SK-N-SH (cell line): ENCODE data around the gene ANKS6. TPM values are rescaled to one million over a fixed set of nuclear protein-coding genes. Genes with fewer than 3 reads are reported as not detected.

Source experiments
- CTCF ChIA-PET: fragments of 300-600, 350-600 bp; formaldehyde crosslinking; extraction: SDS; loops from one replicate; lab custom pipeline; 2021; lab: Yijun Ruan, JAX
- POLR2A ChIA-PET: fragments of 350-600 bp; sonication (Branson Sonifier 250); formaldehyde crosslinking; extraction: SDS; loops from one replicate; lab custom pipeline; 2020; ENCODE audit warnings: antibody characterized with exemption, inconsistent platforms; lab: Yijun Ruan, JAX
- DNase-seq: peaks from one replicate; pipeline ENCODE4 v3.0.0; 2012
- H2AFZ ChIP-seq: fragments of 200-600 bp; sonication (generic); 2 replicates; pipeline ENCODE4 v1.8.1; 2016; ENCODE audit warnings: antibody characterized with exemption, mild to moderate bottlenecking, low read depth
- H3F3A ChIP-seq: fragments of 200-600 bp; sonication (generic); replicated peaks from 2 replicates; pipeline ENCODE3; 2016; ENCODE audit warnings: antibody characterized with exemption, mild to moderate bottlenecking; ENCODE audit not compliant: insufficient read depth
- H3K27ac ChIP-seq, 2 experiments: fragments of 200-500 bp in 1 of 2; fragments of 200-600 bp in 1 of 2; sonication (Bioruptor generic) in 1 of 2; sonication (generic), shearing (Covaris generic) in 1 of 2; 2 replicates each; pipeline versions ENCODE4 v1.5.1 to v1.6.1; 2014 to 2016; ENCODE audit warnings: low read depth in 2 of 2, inconsistent platforms in 1 of 2, low read length in 1 of 2, mild to moderate bottlenecking in 1 of 2, mixed read lengths in 1 of 2
- H3K27me3 ChIP-seq: fragments of 200-600 bp; sonication (generic), shearing (Covaris generic); 2 replicates; pipeline ENCODE4 v1.6.1; 2016; ENCODE audit warnings: mixed run types; ENCODE audit not compliant: insufficient read depth
- H3K36me3 ChIP-seq, 2 experiments: fragments of 200-500 bp in 1 of 2; fragments of 200-600 bp in 1 of 2; sonication (Bioruptor generic) in 1 of 2; sonication (generic) in 1 of 2; replicated peaks in 1 of 2; 2 replicates each; pipeline versions ENCODE3 to v1.5.1; 2014 to 2016; ENCODE audit warnings: low read length in 1 of 2, mild to moderate bottlenecking in 1 of 2; ENCODE audit not compliant: insufficient read depth in 2 of 2, control insufficient read depth in 1 of 2
- H3K4me1 ChIP-seq, 2 experiments: fragments of 200-500 bp in 1 of 2; fragments of 200-600 bp in 1 of 2; sonication (Bioruptor generic) in 1 of 2; sonication (generic), shearing (Covaris generic) in 1 of 2; 2 replicates each; pipeline versions ENCODE4 v1.5.1 to v1.6.1; 2014 to 2016; ENCODE audit warnings: low read depth in 1 of 2, low read length in 1 of 2, mixed run types in 1 of 2; ENCODE audit not compliant: insufficient read depth in 2 of 2, control insufficient read depth in 1 of 2
- H3K4me2 ChIP-seq: fragments of 200-600 bp; sonication (generic), shearing (Covaris generic); 2 replicates; pipeline ENCODE4 v1.6.1; 2017; ENCODE audit warnings: mixed run types
- H3K4me3 ChIP-seq, 2 experiments: fragments of 200-500 bp in 1 of 2; fragments of 200-600 bp in 1 of 2; sonication (Bioruptor generic) in 1 of 2; sonication (generic), shearing (Covaris generic) in 1 of 2; 2 replicates each; pipeline versions ENCODE4 v1.5.1 to v1.8.1; 2014 to 2016; ENCODE audit warnings: low read depth in 2 of 2, inconsistent platforms in 1 of 2, low read length in 1 of 2, mild to moderate bottlenecking in 1 of 2, mixed read lengths in 1 of 2, moderate library complexity in 1 of 2
- H3K79me2 ChIP-seq: fragments of 200-600 bp; sonication (generic); 2 replicates; pipeline ENCODE4 v1.8.1; 2017; ENCODE audit warnings: mild to moderate bottlenecking; ENCODE audit not compliant: insufficient read depth
- H3K9ac ChIP-seq: fragments of 200-600 bp; sonication (generic); 2 replicates; pipeline ENCODE4 v1.6.1; 2017; ENCODE audit warnings: mixed run types
- H3K9me2 ChIP-seq: fragments of 200-600 bp; sonication (generic); 2 replicates; pipeline ENCODE4 v1.6.1; 2017; ENCODE audit warnings: mixed run types
- H3K9me3 ChIP-seq: fragments of 200-600 bp; sonication (generic); 2 replicates; pipeline ENCODE4 v1.6.1; 2017; ENCODE audit warnings: mixed run types, mild to moderate bottlenecking, moderate library complexity
- H4K20me1 ChIP-seq: fragments of 200-600 bp; sonication (generic); 2 replicates; pipeline ENCODE4 v1.6.1; 2017; ENCODE audit warnings: mild to moderate bottlenecking, mixed run types; ENCODE audit not compliant: insufficient read depth
- CTCF ChIP-seq: fragments of 200-600 bp; sonication (generic); IDR thresholded peaks from 2 replicates; pipeline ENCODE4 v1.6.1; 2017; ENCODE audit warnings: antibody characterized with exemption, mild to moderate bottlenecking, moderate library complexity
- EP300 ChIP-seq, 2 experiments: IDR thresholded peaks; 2 replicates each; pipeline versions ENCODE4 v1.4.0 to v1.6.1; 2012; ENCODE audit warnings: borderline replicate concordance in 1 of 2, low read depth in 1 of 2, low read length in 1 of 2
- FOSL2 ChIP-seq: IDR thresholded peaks from 2 replicates; pipeline ENCODE4 v1.4.0; 2012; ENCODE audit warnings: low read depth, mild to moderate bottlenecking, moderate library complexity, borderline replicate concordance
- FOXM1 ChIP-seq: IDR thresholded peaks from 2 replicates; pipeline ENCODE4 v1.4.0; 2012; ENCODE audit warnings: low read depth, mild to moderate bottlenecking
- MAX ChIP-seq: IDR thresholded peaks from 2 replicates; pipeline ENCODE4 v1.4.0; 2012; ENCODE audit warnings: low read depth
- PBX3 ChIP-seq: IDR thresholded peaks from 2 replicates; pipeline ENCODE4; 2012
- POLR2AphosphoS5 ChIP-seq: IDR thresholded peaks from 2 replicates; pipeline ENCODE4 v1.6.1; 2012; ENCODE audit warnings: low read depth, low read length
- RAD21 ChIP-seq: IDR thresholded peaks from 2 replicates; pipeline ENCODE4 v1.6.1; 2012; ENCODE audit warnings: mild to moderate bottlenecking, low read length
- RXRA ChIP-seq: IDR thresholded peaks from 2 replicates; pipeline ENCODE4 v1.4.0; 2012; ENCODE audit warnings: low read depth, mild to moderate bottlenecking, borderline replicate concordance
- TAF1 ChIP-seq: IDR thresholded peaks from 2 replicates; pipeline ENCODE4 v1.6.1; 2012; ENCODE audit warnings: low read depth, mild to moderate bottlenecking, low read length, moderate library complexity, borderline replicate concordance
- USF2 ChIP-seq: fragments of 150-350 bp; IDR thresholded peaks from 2 replicates; pipeline ENCODE4 v1.6.1; 2017; ENCODE audit warnings: antibody characterized with exemption, low read length, low read depth, borderline replicate concordance
- YY1 ChIP-seq: IDR thresholded peaks from 2 replicates; pipeline ENCODE4 v1.4.0; 2012; ENCODE audit warnings: low read depth, mild to moderate bottlenecking
- WGBS: methylation state at CpG from one replicate; pipeline ENCODE4 v1.1.6; 2017; ENCODE audit warnings: low lambda C conversion rate; 5-methylcytosine and 5-hydroxymethylcytosine counted together
- polyA plus RNA-seq, 3 experiments: library from polyadenylated mRNA; depleted of rRNA; stranded (reverse); fragments of >200 nt; gene quantifications; 2 replicates each; pipeline ENCODE4 v1.2.3, GENCODE V29; 2012

ANKS6 gene
- polyA plus RNA-seq, 1 of the 3 experiments (the other 2 are of a cell fraction), result 29.3 TPM

DNA sequence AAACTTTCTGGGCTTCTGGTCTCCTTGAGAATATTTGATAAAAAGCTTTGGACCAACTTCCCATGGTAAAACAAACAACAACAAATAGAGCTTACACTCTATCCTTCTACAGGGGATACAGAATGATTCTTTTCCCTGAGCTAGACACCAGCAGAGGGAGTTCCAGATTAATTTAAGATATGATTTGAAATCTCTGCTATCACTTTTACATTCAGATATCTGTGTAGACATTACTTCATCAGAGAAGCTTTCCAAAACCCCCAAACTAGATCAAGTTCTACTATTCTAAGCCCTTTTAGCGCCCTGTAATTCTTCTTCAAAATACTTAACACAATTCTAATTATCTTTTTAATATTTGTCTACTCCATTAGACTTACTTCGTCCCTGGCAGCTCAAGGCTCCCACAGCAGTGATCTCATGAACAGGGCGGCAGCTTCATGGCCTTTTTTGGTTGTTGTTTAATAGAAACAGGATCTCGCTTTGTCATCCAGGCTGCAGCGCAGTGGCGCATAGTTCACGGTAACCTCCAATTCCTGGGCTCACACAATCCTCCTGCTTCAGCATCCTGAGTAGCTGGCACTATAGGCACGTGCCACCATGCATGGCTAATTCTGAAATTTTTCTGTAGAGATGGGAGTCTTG, 10.2 kb upstream of the ANKS6 start:
- Histone ChIP-seq H3K9ac (no peak overlapping the region), H3K4me2 (no peak overlapping the region), H3K79me2 (no peaks in the 10 kb centered on the region), H3K4me3 (no peak overlapping the region), H4K20me1 (no peaks in the 10 kb centered on the region), H3K27ac (no peak overlapping the region), H3K9me2 (no peaks in the 10 kb centered on the region), H3K27me3 (peaks cover 20% of the 10 kb centered on the region; the same call in 1 of the 2 replicates), H2AFZ (no peak overlapping the region), H3K4me1 (peaks cover 0 to 19% of the 10 kb centered on the region in 2 experiments; a peak in 1 of 4 replicates), H3F3A (peaks cover 7% of the 10 kb centered on the region), H3K36me3 (no peaks in the 10 kb centered on the region)
- DNase-seq, result no peak
- CTCF ChIA-PET, result interaction anchor here (0.6 to 1.9 kb wide), 15 partner anchors 10 to 491 kb away, joined by 3 to 9 read pairs (median 3); no protein-coding TSS in a partner anchor
- 91% methylated on average over 8 of the region's 8 CpGs for WGBS
- TF ChIP-seq YY1, result no peak
- TF ChIP-seq POLR2AphosphoS5, result no peak
- no peak for TF ChIP-seq FOSL2
- TF ChIP-seq USF2, result no peak
- no peak for TF ChIP-seq EP300 (IDR thresholded peaks at IDR 0.05; ENCODE audit: borderline replicate concordance in 1 of 2, low read depth in 1 of 2, low read length in 1 of 2)
- peak; percentile 38 for TF ChIP-seq RAD21
- TF ChIP-seq TAF1, result no peak
- TF ChIP-seq RXRA, result no peak
- no peak for TF ChIP-seq PBX3
- TF ChIP-seq CTCF, result peak; percentile 51
- TF ChIP-seq MAX, result no peak
- no peak for TF ChIP-seq FOXM1
- TF ChIP-seq, all 33 proteins: peak for 2
- no peaks in the 10 kb centered on the region for H3K9me3 ChIP-seq
- POLR2A ChIA-PET, result no interaction called here
